ENCODE data around the gene CABLES1.
"Not testable (repeated sequence)": the region's sequence is repeated elsewhere in the genome, so short reads cannot be mapped to it uniquely, and the experiment has no call there.

CABLES1 gene

GRCh38 chr18:23272498-23273232 lies 137.4 kb downstream of the CABLES1 start:
- no peak for DNase-seq

- DNase-seq: no peak
These were observed 138.2 kb downstream of the CABLES1 start for GRCh38 chr18:23273443-23273966.

GRCh38 chr18:23274638-23275482 lies 139.6 kb downstream of the CABLES1 start:
- no peak for DNase-seq

GRCh38 chr18:23276451-23276850 lies 141.2 kb downstream of the CABLES1 start:
- DNase-seq: no peak

GRCh38 chr18:23277399-23277798 lies 142.1 kb downstream of the CABLES1 start:
- DNase-seq: no peak

GRCh38 chr18:23279931-23280330 lies 144.6 kb downstream of the CABLES1 start:
- no peak for DNase-seq

- DNase-seq: no peak
These were observed 145.6 kb downstream of the CABLES1 start for GRCh38 chr18:23280844-23281243.

- DNase-seq: no peak
These were observed 146.5 kb downstream of the CABLES1 start for GRCh38 chr18:23281626-23282436.

- no peak for DNase-seq
These were observed 147.1 kb downstream of the CABLES1 start for GRCh38 chr18:23282437-23282781.

GRCh38 chr18:23283916-23284430 lies 148.7 kb downstream of the CABLES1 start:
- DNase-seq: peak; percentile 80

- DNase-seq: no peak
These were observed 149.3 kb downstream of the CABLES1 start for GRCh38 chr18:23284629-23285028.

GRCh38 chr18:23285581-23285980 lies 150.3 kb downstream of the CABLES1 start:
- not testable (repeated sequence) for DNase-seq

GRCh38 chr18:23291456-23292205 lies 156.3 kb downstream of the CABLES1 start:
- DNase-seq: peak; percentile 85

- peak; percentile 29 for DNase-seq
These were observed 165.0 kb downstream of the CABLES1 start for GRCh38 chr18:23300231-23300805.

GRCh38 chr18:23301972-23302371 lies 166.7 kb downstream of the CABLES1 start:
- DNase-seq: no peak

GRCh38 chr18:23302511-23302850 lies 167.2 kb downstream of the CABLES1 start:
- DNase-seq: no peak

GRCh38 chr18:23302851-23303527 lies 167.7 kb downstream of the CABLES1 start:
- peak; percentile 91 for DNase-seq

- DNase-seq: no peak
These were observed 171.5 kb downstream of the CABLES1 start for GRCh38 chr18:23306822-23307221.

- peak; percentile 91 for DNase-seq
These were observed 172.4 kb downstream of the CABLES1 start for GRCh38 chr18:23307567-23308295.
